Hepatocyte (in vitro differentiated cells): ENCODE measurements around the gene JAKMIP1. TPM values are rescaled to one million over a fixed set of nuclear protein-coding genes. Genes with fewer than 3 reads are reported as not detected.
A peak's percentile ranks its signal among the peaks of the same experiment; 100 is the strongest.

Experiments
- DNase-seq: peaks from one replicate; pipeline ENCODE4 v3.0.0-alpha.2; 2016; ENCODE audit warnings: low spot score
- H2AFZ ChIP-seq: fragments of 200-600 bp; sonication (generic); 2 replicates; pipeline ENCODE4 v1.6.0; 2016; ENCODE audit warnings: antibody characterized with exemption, mild to moderate bottlenecking
- H3K27ac ChIP-seq: fragments of 200-600 bp; sonication (generic); 2 replicates; pipeline ENCODE4 v1.5.1; 2016; ENCODE audit warnings: mild to moderate bottlenecking
- H3K27me3 ChIP-seq: fragments of 200-600 bp; sonication (generic); 2 replicates; pipeline ENCODE4 v1.6.1; 2016
- H3K36me3 ChIP-seq: fragments of 200-600 bp; sonication (generic); replicated peaks from 2 replicates; pipeline ENCODE4 v1.5.1; 2016; ENCODE audit warnings: low read depth; ENCODE audit not compliant: insufficient read depth
- H3K4me1 ChIP-seq: fragments of 200-600 bp; sonication (generic); 2 replicates; pipeline ENCODE4 v1.5.1; 2016; ENCODE audit warnings: mild to moderate bottlenecking, moderate library complexity; ENCODE audit not compliant: insufficient read depth
- H3K4me2 ChIP-seq: fragments of 200-600 bp; sonication (generic); 2 replicates; pipeline ENCODE4 v1.6.0; 2016
- H3K4me3 ChIP-seq: fragments of 200-600 bp; sonication (generic); 2 replicates; pipeline ENCODE4 v1.5.1; 2016; ENCODE audit warnings: mild to moderate bottlenecking
- H3K79me2 ChIP-seq: fragments of 200-600 bp; sonication (generic); 2 replicates; pipeline ENCODE4 v1.6.0; 2017; ENCODE audit warnings: mild to moderate bottlenecking
- H3K9me2 ChIP-seq: fragments of 200-600 bp; sonication (generic); replicated peaks from 2 replicates; pipeline ENCODE4 v1.6.0; 2017; ENCODE audit warnings: mild to moderate bottlenecking; ENCODE audit not compliant: insufficient read depth
- H3K9me3 ChIP-seq: fragments of 200-600 bp; sonication (generic); 2 replicates; pipeline ENCODE4 v1.5.1; 2016; ENCODE audit warnings: low read depth, mild to moderate bottlenecking
- H4K20me1 ChIP-seq: fragments of 200-600 bp; sonication (generic); 2 replicates; pipeline ENCODE4 v1.6.0; 2016; ENCODE audit warnings: mild to moderate bottlenecking; ENCODE audit not compliant: insufficient read depth, poor library complexity, severe bottlenecking
- EZH2 ChIP-seq: fragments of 200-600 bp; sonication (generic); IDR thresholded peaks from 2 replicates; pipeline ENCODE4 v1.6.1; 2016; ENCODE audit warnings: antibody characterized with exemption, mild to moderate bottlenecking, borderline replicate concordance
- EZH2phosphoT487 ChIP-seq: fragments of 200-600 bp; sonication (generic); IDR thresholded peaks from one replicate; pipeline ENCODE4 v1.6.1; 2018; ENCODE audit warnings: antibody characterized with exemption, mild to moderate bottlenecking, low read depth, moderate library complexity; ENCODE audit not compliant: unreplicated experiment, severe bottlenecking
- WGBS: methylation state at CpG from one replicate; pipeline ENCODE4 v1.1.6; 2016; ENCODE audit warnings: low lambda C conversion rate; ENCODE audit errors: missing lambda C conversion rate; 5-methylcytosine and 5-hydroxymethylcytosine counted together
- polyA plus RNA-seq: library from polyadenylated mRNA; unstranded; fragments of >200 nt; fragmentation: Nextera tagmentation; extraction: Ambion mirVana; gene quantifications from 2 replicates; pipeline ENCODE4 v1.2.1, GENCODE V29; 2016
- total RNA-seq: library from RNA; depleted of rRNA; stranded (reverse); fragments of >200 nt; gene quantifications from 2 replicates; pipeline ENCODE4 v1.2.3, GENCODE V29; 2014
- TF ChIP-seq, protein P1 (sequence below): fragments of 200-600 bp; sonication (generic); IDR thresholded peaks from 2 replicates; pipeline ENCODE4 v1.5.1; 2016; ENCODE audit warnings: antibody characterized with exemption, mild to moderate bottlenecking; ENCODE audit not compliant: poor library complexity

The JAKMIP1 gene
- total and polyA plus RNA-seq, 2 experiments from 2014 or later = not detected

DNA sequence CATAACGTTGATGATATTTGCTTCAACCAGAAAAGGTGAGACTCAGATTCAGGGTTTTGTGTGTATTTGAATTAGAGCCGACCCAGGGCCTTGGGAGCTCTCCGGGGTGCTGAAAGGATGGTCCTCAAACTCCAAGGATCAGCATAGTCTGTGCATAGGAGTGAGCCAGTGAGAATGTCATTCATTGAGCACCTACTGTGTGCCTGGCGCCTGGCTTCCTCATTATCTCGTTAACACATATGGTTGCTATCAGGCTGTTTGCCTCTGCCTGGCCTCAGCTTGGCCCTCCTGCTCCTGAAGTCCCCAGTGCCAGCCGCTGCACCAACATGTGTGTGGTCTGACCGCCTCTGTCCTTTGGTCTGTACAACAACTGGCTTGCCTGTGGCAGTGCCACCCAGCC is 25.1 kb upstream of the JAKMIP1 start:
- no peaks in the 10 kb centered on the region for H3K79me2 ChIP-seq
- no peaks in the 10 kb centered on the region for H3K4me1 ChIP-seq
- no peak overlapping the region for H3K4me2 ChIP-seq
- H3K4me3 ChIP-seq = no peak overlapping the region
- H3K27ac ChIP-seq = no peak overlapping the region
- H3K27me3 ChIP-seq = peaks cover 41% of the 10 kb centered on the region
- H3K9me2 ChIP-seq = no peaks in the 10 kb centered on the region
- peak; percentile 66 for DNase-seq
- H4K20me1 ChIP-seq = no peaks in the 10 kb centered on the region
- no peaks in the 10 kb centered on the region for H3K9me3 ChIP-seq
- H3K36me3 ChIP-seq = no peaks in the 10 kb centered on the region
- WGBS = 34% methylated on average over 7 of the region's 7 CpGs
- TF ChIP-seq, protein P1, sequence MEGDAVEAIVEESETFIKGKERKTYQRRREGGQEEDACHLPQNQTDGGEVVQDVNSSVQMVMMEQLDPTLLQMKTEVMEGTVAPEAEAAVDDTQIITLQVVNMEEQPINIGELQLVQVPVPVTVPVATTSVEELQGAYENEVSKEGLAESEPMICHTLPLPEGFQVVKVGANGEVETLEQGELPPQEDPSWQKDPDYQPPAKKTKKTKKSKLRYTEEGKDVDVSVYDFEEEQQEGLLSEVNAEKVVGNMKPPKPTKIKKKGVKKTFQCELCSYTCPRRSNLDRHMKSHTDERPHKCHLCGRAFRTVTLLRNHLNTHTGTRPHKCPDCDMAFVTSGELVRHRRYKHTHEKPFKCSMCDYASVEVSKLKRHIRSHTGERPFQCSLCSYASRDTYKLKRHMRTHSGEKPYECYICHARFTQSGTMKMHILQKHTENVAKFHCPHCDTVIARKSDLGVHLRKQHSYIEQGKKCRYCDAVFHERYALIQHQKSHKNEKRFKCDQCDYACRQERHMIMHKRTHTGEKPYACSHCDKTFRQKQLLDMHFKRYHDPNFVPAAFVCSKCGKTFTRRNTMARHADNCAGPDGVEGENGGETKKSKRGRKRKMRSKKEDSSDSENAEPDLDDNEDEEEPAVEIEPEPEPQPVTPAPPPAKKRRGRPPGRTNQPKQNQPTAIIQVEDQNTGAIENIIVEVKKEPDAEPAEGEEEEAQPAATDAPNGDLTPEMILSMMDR = no peak
- TF ChIP-seq EZH2phosphoT487 (no peak), EZH2 (no peak)
- no peak overlapping the region for H2AFZ ChIP-seq

DNA sequence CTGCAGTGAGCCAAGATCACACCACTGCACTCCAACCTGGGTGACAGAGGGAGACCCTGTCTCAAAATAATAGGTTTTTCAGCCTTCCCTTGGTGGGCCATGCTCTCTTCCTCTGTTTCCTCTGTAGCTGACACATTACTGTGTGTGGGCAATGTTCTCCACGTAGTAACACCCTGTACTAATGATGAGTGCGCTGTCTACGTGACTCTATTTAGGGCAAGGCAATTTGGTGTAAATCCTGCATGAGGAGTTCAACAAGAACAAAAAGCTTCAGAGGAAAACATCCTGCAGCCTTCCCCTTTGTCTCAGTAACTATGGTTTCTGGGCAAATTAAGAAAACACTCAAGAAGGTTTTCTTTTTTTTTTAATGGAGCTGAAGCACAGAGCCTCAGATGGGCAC is 24.4 kb upstream of the JAKMIP1 start:
- no peak overlapping the region for H3K27ac ChIP-seq
- no peaks in the 10 kb centered on the region for H3K9me2 ChIP-seq
- H4K20me1 ChIP-seq = no peaks in the 10 kb centered on the region
- no peak overlapping the region for H3K4me2 ChIP-seq
- H3K9me3 ChIP-seq = no peaks in the 10 kb centered on the region
- no peak for DNase-seq
- peaks cover 45% of the 10 kb centered on the region for H3K27me3 ChIP-seq
- H3K4me3 ChIP-seq = no peak overlapping the region
- H3K4me1 ChIP-seq = no peaks in the 10 kb centered on the region
- no peak overlapping the region for H2AFZ ChIP-seq
- WGBS = 80% methylated on average over 3 of the region's 3 CpGs
- H3K36me3 ChIP-seq = no peaks in the 10 kb centered on the region
- no peaks in the 10 kb centered on the region for H3K79me2 ChIP-seq
- no peak for TF ChIP-seq EZH2
- TF ChIP-seq, protein P1 = no peak
- no peak for TF ChIP-seq EZH2phosphoT487

DNA sequence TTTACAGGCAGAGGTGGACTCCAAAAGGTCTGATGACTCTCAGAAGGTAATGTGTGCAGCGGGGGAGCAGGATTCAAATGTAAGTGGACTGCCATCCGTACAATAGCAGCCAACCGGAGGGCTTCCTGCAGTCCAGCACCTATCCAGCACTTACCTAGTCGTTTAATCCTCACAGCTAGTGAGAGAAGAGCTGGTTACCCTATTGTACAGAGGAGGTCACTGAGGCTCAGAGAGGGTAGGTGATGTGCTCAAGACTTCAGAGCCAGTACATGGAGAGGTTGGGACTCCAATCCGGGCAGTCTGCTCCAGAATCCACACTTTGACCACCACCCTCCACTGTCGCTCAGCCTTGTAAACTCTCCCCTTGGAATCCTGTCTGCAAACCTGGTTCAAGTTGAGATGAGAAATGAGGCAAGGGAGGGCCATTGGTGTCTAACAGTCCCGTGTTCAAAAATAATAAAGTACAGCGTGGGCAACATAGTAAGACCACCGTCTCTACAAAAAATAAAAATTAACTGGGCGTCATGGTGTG is 22.5 kb upstream of the JAKMIP1 start:
- Histone ChIP-seq H3K9me3 (no peaks in the 10 kb centered on the region), H3K27ac (no peak overlapping the region), H3K27me3 (peaks cover 64% of the 10 kb centered on the region), H3K4me3 (no peak overlapping the region), H3K4me2 (no peak overlapping the region), H3K36me3 (no peaks in the 10 kb centered on the region), H4K20me1 (no peaks in the 10 kb centered on the region), H3K9me2 (no peaks in the 10 kb centered on the region), H2AFZ (no peak overlapping the region), H3K79me2 (no peaks in the 10 kb centered on the region), H3K4me1 (no peaks in the 10 kb centered on the region)
- no peak for TF ChIP-seq EZH2
- no peak for TF ChIP-seq EZH2phosphoT487
- TF ChIP-seq, protein P1 = no peak
- 56% methylated on average over 10 of the region's 10 CpGs for WGBS
- no peak for DNase-seq
